ENCODE data around the gene MAN1A2. TPM values are rescaled to one million over a fixed set of nuclear protein-coding genes. Genes with fewer than 3 reads are reported as not detected.
"Not testable (repeated sequence)": the region's sequence is repeated elsewhere in the genome, so short reads cannot be mapped to it uniquely, and the experiment has no call there.

MAN1A2 gene
- total RNA-seq, 2 donors from 2014 or later, result 44.3 to 47.4 TPM

GRCh38 chr1:117546467-117546866, 179.2 kb downstream of the MAN1A2 start:
- no peaks in the 10 kb centered on the region for H3K36me3 Mint-ChIP-seq
- DNase-seq (ENCODE audit: low spot score) (no peak), ATAC-seq (no peak)
- no peak overlapping the region for H3K4me3 Mint-ChIP-seq
- no peaks in the 10 kb centered on the region for H3K9me3 Mint-ChIP-seq
- peaks cover 0 to 5% of the 10 kb centered on the region in 2 donors for H3K27me3 Mint-ChIP-seq
- no peaks in the 10 kb centered on the region for H3K4me1 Mint-ChIP-seq (ENCODE audit: low read depth in 2 of 2)
- H3K27ac Mint-ChIP-seq, result no peak overlapping the region

DNA sequence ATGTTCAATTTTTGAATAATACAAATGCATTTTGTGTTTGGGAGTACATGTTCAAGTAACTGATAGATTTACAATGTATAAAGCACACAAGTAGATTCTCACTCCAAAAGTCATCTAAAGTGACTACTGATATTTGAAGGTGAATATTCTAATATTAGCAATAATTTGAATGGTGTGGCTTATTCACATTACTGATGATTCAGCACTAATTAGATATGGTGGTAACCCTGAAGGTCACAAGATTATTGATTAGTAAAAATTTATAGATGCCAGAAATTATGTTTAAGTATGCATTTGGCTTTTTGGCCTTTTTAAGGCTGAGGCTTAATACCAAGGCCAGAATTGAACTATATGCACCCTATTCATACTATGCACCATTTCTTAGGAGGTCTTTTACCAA, 186.2 kb downstream of the MAN1A2 start:
- no peak overlapping the region for H3K4me3 Mint-ChIP-seq
- DNase-seq (ENCODE audit: low spot score) (no peak), ATAC-seq (no peak)
- H3K27me3 Mint-ChIP-seq, result peaks cover 0 to 2% of the 10 kb centered on the region in 2 donors
- H3K36me3 Mint-ChIP-seq, result no peaks in the 10 kb centered on the region
- H3K27ac Mint-ChIP-seq, result no peak overlapping the region
- no peaks in the 10 kb centered on the region for H3K9me3 Mint-ChIP-seq
- H3K4me1 Mint-ChIP-seq (ENCODE audit: low read depth in 2 of 2), result peaks cover 10% of the 10 kb centered on the region in 2 donors

GRCh38 chr1:117555806-117556205, 188.6 kb downstream of the MAN1A2 start:
- H3K4me3 Mint-ChIP-seq, result no peak overlapping the region
- H3K9me3 Mint-ChIP-seq, result peaks cover 3% of the 10 kb centered on the region
- ATAC-seq (no peak), DNase-seq (ENCODE audit: low spot score) (no peak)
- peaks cover 19 to 22% of the 10 kb centered on the region in 2 donors for H3K4me1 Mint-ChIP-seq (ENCODE audit: low read depth in 2 of 2)
- H3K27me3 Mint-ChIP-seq, result peaks cover 0 to 2% of the 10 kb centered on the region in 2 donors
- no peak overlapping the region for H3K27ac Mint-ChIP-seq
- no peaks in the 10 kb centered on the region for H3K36me3 Mint-ChIP-seq

GRCh38 chr1:117556341-117556740, 189.1 kb downstream of the MAN1A2 start:
- Mint-ChIP-seq H3K4me3 (no peak overlapping the region), H3K27ac (no peak overlapping the region), H3K9me3 (peaks cover 3% of the 10 kb centered on the region), H3K27me3 (peaks cover 0 to 2% of the 10 kb centered on the region in 2 donors), H3K4me1 (ENCODE audit: low read depth in 2 of 2) (peaks cover 19 to 22% of the 10 kb centered on the region in 2 donors), H3K36me3 (no peaks in the 10 kb centered on the region)
- ATAC-seq, result no peak
- no peak for DNase-seq (ENCODE audit: low spot score)

DNA sequence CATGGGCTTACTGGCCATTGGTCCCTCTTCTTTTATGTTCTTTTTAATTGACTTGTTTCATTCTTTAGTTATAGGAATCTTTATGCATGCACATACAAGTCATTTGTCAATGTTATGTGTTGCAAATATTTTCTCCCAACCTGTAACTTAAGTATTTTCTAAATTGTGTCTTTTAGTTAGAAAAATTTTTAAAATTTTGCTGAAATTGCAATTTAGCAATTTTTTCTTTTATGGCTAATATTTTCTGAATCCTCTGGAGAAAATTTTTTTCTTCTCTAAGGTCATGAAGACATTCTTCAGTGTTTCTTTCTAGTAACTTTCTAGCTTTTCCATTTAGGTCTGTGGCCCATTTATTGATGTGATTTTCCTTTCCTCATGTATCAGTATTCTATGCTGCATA, 189.7 kb downstream of the MAN1A2 start:
- H3K36me3 Mint-ChIP-seq, result no peaks in the 10 kb centered on the region
- peaks cover 0 to 2% of the 10 kb centered on the region in 2 donors for H3K27me3 Mint-ChIP-seq
- ATAC-seq, result no peak
- no peak overlapping the region for H3K4me3 Mint-ChIP-seq
- peaks cover 19 to 22% of the 10 kb centered on the region in 2 donors for H3K4me1 Mint-ChIP-seq (ENCODE audit: low read depth in 2 of 2)
- DNase-seq (ENCODE audit: low spot score), result no peak
- H3K27ac Mint-ChIP-seq, result peak overlapping the region in 1 of 2 donors; percentile 58
- H3K9me3 Mint-ChIP-seq, result peaks cover 3% of the 10 kb centered on the region

- not testable (repeated sequence) for DNase-seq (ENCODE audit: low spot score); H3K36me3 Mint-ChIP-seq; H3K4me3 Mint-ChIP-seq; H3K27me3 Mint-ChIP-seq; H3K9me3 Mint-ChIP-seq
- Mint-ChIP-seq H3K27ac (peak overlapping the region in 1 of 2 donors; percentile 76), H3K4me1 (ENCODE audit: low read depth in 2 of 2) (peaks cover 19 to 22% of the 10 kb centered on the region in 2 donors)
- ATAC-seq, result peak in 1 of 2 donors; percentile 45
Measured at GRCh38 chr1:117558451-117558850, 191.2 kb downstream of the MAN1A2 start.

- no peaks in the 10 kb centered on the region for H3K36me3 Mint-ChIP-seq
- peaks cover 3% of the 10 kb centered on the region for H3K9me3 Mint-ChIP-seq
- H3K4me3 Mint-ChIP-seq, result no peak overlapping the region
- ATAC-seq (no peak), DNase-seq (ENCODE audit: low spot score) (no peak)
- H3K27me3 Mint-ChIP-seq, result no peaks in the 10 kb centered on the region
- peaks cover 19 to 22% of the 10 kb centered on the region in 2 donors for H3K4me1 Mint-ChIP-seq (ENCODE audit: low read depth in 2 of 2)
- no peak overlapping the region for H3K27ac Mint-ChIP-seq
Measured at GRCh38 chr1:117559139-117559538, 191.9 kb downstream of the MAN1A2 start.

DNA sequence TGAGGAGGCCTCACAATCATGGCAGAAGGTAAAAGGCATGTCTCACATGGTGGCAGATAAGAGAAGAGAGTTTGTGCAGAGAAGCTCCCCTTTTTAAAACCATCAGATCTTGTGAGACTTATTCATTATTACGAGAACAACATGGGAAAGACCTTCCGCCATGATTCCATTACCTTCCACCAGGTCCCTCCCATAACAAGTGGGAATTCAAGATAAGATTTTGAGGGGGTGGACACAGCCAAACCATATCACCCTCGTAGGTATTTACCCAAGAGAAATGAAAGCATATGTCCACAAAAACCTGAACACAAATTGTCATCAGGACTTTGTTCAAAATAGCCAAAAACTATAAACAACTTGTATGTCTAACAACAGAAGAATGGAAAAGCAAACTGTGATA, 192.7 kb downstream of the MAN1A2 start:
- no peak for ATAC-seq

DNA sequence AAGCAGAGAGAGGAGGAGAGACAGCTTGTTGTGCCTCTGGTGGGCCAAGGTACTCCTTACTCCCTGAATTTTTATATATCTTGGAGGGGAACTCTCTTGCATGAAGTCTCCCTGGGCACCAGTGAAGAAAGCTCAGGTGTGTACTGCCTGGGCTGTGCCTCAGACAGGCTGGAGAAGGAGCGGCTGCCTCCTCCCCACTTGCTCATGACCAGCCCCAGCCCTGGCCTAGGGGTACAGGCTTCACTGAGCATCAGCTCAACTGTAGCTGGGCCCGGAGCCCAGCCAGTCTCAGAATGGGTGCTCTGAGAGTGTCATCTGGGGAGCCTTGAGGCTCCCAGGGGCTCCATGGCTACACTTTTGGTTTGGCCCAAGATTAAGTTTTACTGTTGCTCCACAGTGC, 193.8 kb downstream of the MAN1A2 start:
- no peak overlapping the region for H3K27ac Mint-ChIP-seq
- peaks cover 3% of the 10 kb centered on the region for H3K9me3 Mint-ChIP-seq
- H3K27me3 Mint-ChIP-seq, result peaks cover 0 to 2% of the 10 kb centered on the region in 2 donors
- no peaks in the 10 kb centered on the region for H3K36me3 Mint-ChIP-seq
- no peak overlapping the region for H3K4me3 Mint-ChIP-seq
- DNase-seq (ENCODE audit: low spot score) (no peak), ATAC-seq (no peak)
- H3K4me1 Mint-ChIP-seq (ENCODE audit: low read depth in 2 of 2), result peaks cover 19 to 25% of the 10 kb centered on the region in 2 donors

More for the DNA sequence above, 192.7 kb downstream of the MAN1A2 start:
- Mint-ChIP-seq H3K27me3 (peaks cover 0 to 2% of the 10 kb centered on the region in 2 donors), H3K9me3 (peaks cover 3% of the 10 kb centered on the region), H3K4me3 (no peak overlapping the region), H3K4me1 (ENCODE audit: low read depth in 2 of 2) (peaks cover 19 to 25% of the 10 kb centered on the region in 2 donors), H3K36me3 (no peaks in the 10 kb centered on the region), H3K27ac (no peak overlapping the region)
- DNase-seq (ENCODE audit: low spot score), result no peak

GRCh38 chr1:117561551-117561950, 194.3 kb downstream of the MAN1A2 start:
- Mint-ChIP-seq H3K4me3 (no peak overlapping the region), H3K9me3 (peaks cover 3% of the 10 kb centered on the region), H3K36me3 (no peaks in the 10 kb centered on the region), H3K27me3 (peaks cover 0 to 2% of the 10 kb centered on the region in 2 donors), H3K4me1 (ENCODE audit: low read depth in 2 of 2) (peaks cover 19 to 25% of the 10 kb centered on the region in 2 donors), H3K27ac (no peak overlapping the region)
- ATAC-seq (no peak), DNase-seq (ENCODE audit: low spot score) (no peak)

DNA sequence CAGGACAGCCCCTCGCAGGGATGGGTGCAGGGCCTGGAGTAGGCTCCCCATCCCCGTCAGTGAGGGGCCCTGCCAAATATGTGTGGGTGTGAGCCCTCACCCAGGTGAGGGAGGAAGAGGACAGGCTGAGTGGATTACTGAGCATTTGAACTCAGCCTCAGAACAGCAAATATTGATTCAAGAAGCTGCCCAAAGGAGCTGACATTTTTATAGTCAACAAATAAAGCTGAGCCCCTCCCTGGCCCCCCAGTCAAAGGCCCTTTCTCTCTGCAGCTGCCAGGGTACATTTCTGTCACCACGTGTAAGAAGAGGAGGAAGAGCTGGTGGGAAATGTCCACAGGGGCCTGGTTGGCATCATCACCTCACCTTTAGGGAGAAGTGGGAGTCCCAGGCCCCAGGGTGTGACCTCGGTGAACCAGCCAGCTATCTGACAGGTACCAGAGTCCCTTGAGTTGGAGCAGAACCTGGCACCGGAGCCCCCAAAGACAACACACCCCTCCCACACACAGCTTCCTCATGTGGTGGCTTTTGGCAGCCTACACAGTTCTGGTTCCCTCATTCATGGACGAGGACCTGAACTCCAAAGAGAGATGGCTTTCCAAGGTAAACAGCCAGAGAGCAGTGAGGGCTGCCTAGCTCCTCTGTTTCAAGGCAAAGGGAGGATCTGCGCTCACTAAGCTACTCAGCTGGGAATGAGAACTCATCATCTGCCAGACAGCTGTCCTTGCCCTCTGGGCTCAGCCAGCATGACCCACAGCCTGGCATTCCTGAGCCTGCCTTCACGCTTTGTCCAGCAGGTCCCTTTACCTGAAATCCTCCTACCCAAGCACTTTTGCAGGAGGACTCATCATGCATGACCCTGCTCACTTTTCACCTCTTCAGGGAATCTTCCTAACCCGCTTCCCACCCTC, 195.6 kb downstream of the MAN1A2 start:
- peak overlapping the region in 1 of 2 donors; percentile 79 for H3K27ac Mint-ChIP-seq

GRCh38 chr1:117563492-117563875, 196.2 kb downstream of the MAN1A2 start:
- H3K9me3 Mint-ChIP-seq, result peaks cover 3% of the 10 kb centered on the region
- H3K4me1 Mint-ChIP-seq (ENCODE audit: low read depth in 2 of 2), result peaks cover 9 to 15% of the 10 kb centered on the region in 2 donors
- H3K4me3 Mint-ChIP-seq, result no peak overlapping the region
- DNase-seq (ENCODE audit: low spot score) (no peak), ATAC-seq (no peak)
- H3K36me3 Mint-ChIP-seq, result no peaks in the 10 kb centered on the region
- H3K27ac Mint-ChIP-seq, result peak overlapping the region in 1 of 2 donors; percentile 79
- H3K27me3 Mint-ChIP-seq, result peaks cover 0 to 2% of the 10 kb centered on the region in 2 donors

More for the DNA sequence above, 195.6 kb downstream of the MAN1A2 start:
- DNase-seq (ENCODE audit: low spot score) (no peak), ATAC-seq (peak in 1 of 2 donors; percentile 25)
- Mint-ChIP-seq H3K36me3 (no peaks in the 10 kb centered on the region), H3K9me3 (peaks cover 3% of the 10 kb centered on the region), H3K27me3 (peaks cover 0 to 2% of the 10 kb centered on the region in 2 donors), H3K4me3 (no peak overlapping the region), H3K4me1 (ENCODE audit: low read depth in 2 of 2) (peaks cover 16 to 21% of the 10 kb centered on the region in 2 donors)

- H3K4me3 Mint-ChIP-seq, result no peak overlapping the region
- peaks cover 4 to 7% of the 10 kb centered on the region in 2 donors for H3K4me1 Mint-ChIP-seq (ENCODE audit: low read depth in 2 of 2)
- ATAC-seq (no peak), DNase-seq (ENCODE audit: low spot score) (no peak)
- no peak overlapping the region for H3K27ac Mint-ChIP-seq
- no peaks in the 10 kb centered on the region for H3K36me3 Mint-ChIP-seq
- H3K27me3 Mint-ChIP-seq, result peaks cover 0 to 2% of the 10 kb centered on the region in 2 donors
- peaks cover under 1% of the 10 kb centered on the region for H3K9me3 Mint-ChIP-seq
Measured at GRCh38 chr1:117564227-117565075, 197.2 kb downstream of the MAN1A2 start.
